Measurements from ENCODE around the gene ANKRD13B.

ANKRD13B gene

DNA sequence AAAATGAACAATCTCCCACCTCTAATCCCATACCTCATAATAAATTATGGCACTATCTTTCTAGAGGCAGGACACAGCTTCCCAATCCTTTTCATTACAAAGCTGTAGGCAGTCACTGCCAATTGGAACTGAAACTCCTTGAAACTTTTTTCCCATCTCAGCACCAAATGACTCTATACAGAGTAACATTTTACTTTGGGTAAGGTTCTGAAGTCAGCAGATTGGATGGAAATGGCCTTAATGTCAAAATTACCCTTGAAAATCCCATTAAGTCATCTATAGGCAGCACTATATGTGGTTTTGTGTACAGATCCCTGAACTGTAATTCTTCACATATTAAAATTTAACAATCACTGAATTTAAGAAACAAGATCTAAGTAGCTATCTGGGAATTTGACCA is 60.0 kb downstream of the ANKRD13B start:
- H3K4me3 ChIP-seq (ENCODE audit: low read length), result no peak overlapping the region

DNA sequence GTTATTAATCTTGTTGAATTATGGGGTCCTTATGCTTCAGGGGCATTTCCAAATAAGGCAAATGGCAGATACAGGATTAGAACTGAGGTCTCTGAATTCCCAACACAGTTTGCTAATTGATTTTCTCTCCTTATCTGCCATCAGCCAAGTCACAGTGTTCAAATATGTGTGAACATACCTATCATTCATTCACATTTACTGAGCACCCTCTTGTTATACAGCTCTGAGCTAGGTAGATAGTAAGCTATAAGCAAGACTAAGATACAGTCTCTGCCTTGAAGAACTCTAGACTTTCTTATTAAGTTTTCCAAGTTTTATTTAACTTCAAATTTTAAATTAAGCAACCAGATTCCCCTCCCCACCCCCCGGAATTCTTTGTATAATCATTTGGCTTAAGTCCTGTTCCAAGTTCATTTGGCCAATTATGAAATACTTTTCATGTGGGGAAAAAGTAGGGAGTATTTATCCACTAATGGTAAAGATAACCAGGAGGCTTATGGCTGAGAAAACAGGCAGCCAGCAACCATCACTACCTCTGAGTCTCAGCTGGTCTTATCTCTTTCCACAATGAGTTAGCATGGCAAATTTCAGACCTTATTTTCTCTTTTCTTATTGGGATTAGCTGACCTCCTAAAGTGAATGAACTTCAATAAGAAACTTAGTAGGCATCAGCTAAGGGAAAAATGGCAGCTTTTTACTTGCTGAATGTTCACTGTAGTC is 61.2 kb downstream of the ANKRD13B start:
- peaks cover 12% of the 10 kb centered on the region for H3K4me1 ChIP-seq (ENCODE audit: low read length)
- H4K20me1 ChIP-seq (ENCODE audit: insufficient read depth, low read length), result no peaks in the 10 kb centered on the region
- H3K9ac ChIP-seq (ENCODE audit: low read length), result no peak overlapping the region
- no peak overlapping the region for H3K4me2 ChIP-seq (ENCODE audit: low read length)
- TF ChIP-seq, protein P1, sequence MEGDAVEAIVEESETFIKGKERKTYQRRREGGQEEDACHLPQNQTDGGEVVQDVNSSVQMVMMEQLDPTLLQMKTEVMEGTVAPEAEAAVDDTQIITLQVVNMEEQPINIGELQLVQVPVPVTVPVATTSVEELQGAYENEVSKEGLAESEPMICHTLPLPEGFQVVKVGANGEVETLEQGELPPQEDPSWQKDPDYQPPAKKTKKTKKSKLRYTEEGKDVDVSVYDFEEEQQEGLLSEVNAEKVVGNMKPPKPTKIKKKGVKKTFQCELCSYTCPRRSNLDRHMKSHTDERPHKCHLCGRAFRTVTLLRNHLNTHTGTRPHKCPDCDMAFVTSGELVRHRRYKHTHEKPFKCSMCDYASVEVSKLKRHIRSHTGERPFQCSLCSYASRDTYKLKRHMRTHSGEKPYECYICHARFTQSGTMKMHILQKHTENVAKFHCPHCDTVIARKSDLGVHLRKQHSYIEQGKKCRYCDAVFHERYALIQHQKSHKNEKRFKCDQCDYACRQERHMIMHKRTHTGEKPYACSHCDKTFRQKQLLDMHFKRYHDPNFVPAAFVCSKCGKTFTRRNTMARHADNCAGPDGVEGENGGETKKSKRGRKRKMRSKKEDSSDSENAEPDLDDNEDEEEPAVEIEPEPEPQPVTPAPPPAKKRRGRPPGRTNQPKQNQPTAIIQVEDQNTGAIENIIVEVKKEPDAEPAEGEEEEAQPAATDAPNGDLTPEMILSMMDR (IDR thresholded peaks at IDR 0.05; ENCODE audit: low read depth, low read length), result no peak
- no peak for TF ChIP-seq EZH2phosphoT487 (IDR thresholded peaks at IDR 0.05; ENCODE audit: low read depth)
- no peaks in the 10 kb centered on the region for H3K79me2 ChIP-seq (ENCODE audit: low read length)
- H2AFZ ChIP-seq (ENCODE audit: low read depth, low read length), result no peak overlapping the region
- H3K36me3 ChIP-seq (replicated peaks; ENCODE audit: low read depth, low read length), result no peaks in the 10 kb centered on the region
- no peaks in the 10 kb centered on the region for H3K27me3 ChIP-seq (ENCODE audit: low read depth, low read length)
- H3K9me3 ChIP-seq (ENCODE audit: insufficient read depth, low read length), result no peaks in the 10 kb centered on the region
- H3K27ac ChIP-seq (ENCODE audit: low read length), result no peak overlapping the region
- no peak overlapping the region for H3K4me3 ChIP-seq (ENCODE audit: low read length)

More for the DNA sequence above, 60.0 kb downstream of the ANKRD13B start:
- Histone ChIP-seq H3K27me3 (ENCODE audit: low read depth, low read length) (no peaks in the 10 kb centered on the region), H3K79me2 (ENCODE audit: low read length) (no peaks in the 10 kb centered on the region), H3K27ac (ENCODE audit: low read length) (no peak overlapping the region), H3K9me3 (ENCODE audit: insufficient read depth, low read length) (no peaks in the 10 kb centered on the region), H3K4me2 (ENCODE audit: low read length) (no peak overlapping the region), H4K20me1 (ENCODE audit: insufficient read depth, low read length) (no peaks in the 10 kb centered on the region), H3K9ac (ENCODE audit: low read length) (no peak overlapping the region), H3K4me1 (ENCODE audit: low read length) (peaks cover 12% of the 10 kb centered on the region), H3K36me3 (replicated peaks; ENCODE audit: low read depth, low read length) (no peaks in the 10 kb centered on the region), H2AFZ (ENCODE audit: low read depth, low read length) (no peak overlapping the region)
- TF ChIP-seq EZH2phosphoT487 (IDR thresholded peaks at IDR 0.05; ENCODE audit: low read depth), result no peak
- TF ChIP-seq, protein P1 (IDR thresholded peaks at IDR 0.05; ENCODE audit: low read depth, low read length), result no peak

DNA sequence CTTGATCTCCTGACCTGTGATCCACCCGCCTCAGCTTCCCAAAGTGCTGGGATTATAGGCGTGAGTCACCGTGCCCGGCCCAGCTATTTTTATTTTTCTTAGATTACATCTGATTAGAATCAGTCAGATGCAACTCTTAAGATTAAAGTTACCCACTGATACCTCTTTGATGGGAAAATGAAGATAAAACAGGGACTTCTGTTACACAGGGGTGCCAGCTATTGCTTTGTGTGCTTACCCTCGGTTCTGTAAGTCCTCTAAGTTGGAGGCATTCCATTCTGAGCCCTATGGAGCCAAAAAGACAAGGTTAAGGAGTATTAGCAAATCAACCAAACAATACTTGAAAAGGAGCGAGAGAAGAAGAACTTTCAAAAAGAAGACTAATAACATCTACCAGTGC is 62.4 kb downstream of the ANKRD13B start:
- Histone ChIP-seq H3K4me1 (ENCODE audit: low read length) (peaks cover 8% of the 10 kb centered on the region), H3K9ac (ENCODE audit: low read length) (no peak overlapping the region), H2AFZ (ENCODE audit: low read depth, low read length) (no peak overlapping the region), H3K27me3 (ENCODE audit: low read depth, low read length) (no peaks in the 10 kb centered on the region), H3K4me2 (ENCODE audit: low read length) (no peak overlapping the region), H3K4me3 (ENCODE audit: low read length) (no peak overlapping the region), H3K36me3 (replicated peaks; ENCODE audit: low read depth, low read length) (no peaks in the 10 kb centered on the region), H3K79me2 (ENCODE audit: low read length) (no peaks in the 10 kb centered on the region), H3K9me3 (ENCODE audit: insufficient read depth, low read length) (no peaks in the 10 kb centered on the region), H4K20me1 (ENCODE audit: insufficient read depth, low read length) (no peaks in the 10 kb centered on the region), H3K27ac (ENCODE audit: low read length) (no peak overlapping the region)
- TF ChIP-seq, protein P1 (IDR thresholded peaks at IDR 0.05; ENCODE audit: low read depth, low read length), result no peak
- no peak for TF ChIP-seq EZH2phosphoT487 (IDR thresholded peaks at IDR 0.05; ENCODE audit: low read depth)

DNA sequence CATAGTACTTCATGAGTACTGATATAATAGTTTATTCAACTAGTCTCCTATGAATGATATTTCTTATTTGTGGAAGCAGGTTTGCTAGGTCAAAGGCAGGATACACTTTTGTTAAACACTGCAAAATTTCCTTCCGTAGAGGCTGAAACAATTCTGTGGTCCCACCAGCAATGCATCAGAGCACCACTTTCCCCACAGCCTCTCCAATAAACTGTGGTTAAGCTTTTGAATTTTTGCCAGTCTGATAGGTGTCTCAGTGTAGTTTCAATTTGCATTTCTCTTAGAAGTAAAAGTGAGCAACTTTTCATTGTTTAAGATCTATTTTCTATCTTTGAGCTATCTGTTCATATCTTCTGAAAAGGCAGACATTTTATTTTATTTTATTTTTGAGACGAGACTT is 66.2 kb downstream of the ANKRD13B start:
- H3K9ac ChIP-seq (ENCODE audit: low read length), result no peak overlapping the region
- no peak overlapping the region for H3K27ac ChIP-seq (ENCODE audit: low read length)
- no peaks in the 10 kb centered on the region for H3K79me2 ChIP-seq (ENCODE audit: low read length)
- H3K9me3 ChIP-seq (ENCODE audit: insufficient read depth, low read length), result no peaks in the 10 kb centered on the region
- no peak overlapping the region for H3K4me3 ChIP-seq (ENCODE audit: low read length)
- no peak overlapping the region for H3K4me2 ChIP-seq (ENCODE audit: low read length)
- no peaks in the 10 kb centered on the region for H3K36me3 ChIP-seq (replicated peaks; ENCODE audit: low read depth, low read length)
- H3K4me1 ChIP-seq (ENCODE audit: low read length), result peaks cover 2% of the 10 kb centered on the region; the same call in 1 of the 2 replicates
- no peak overlapping the region for H2AFZ ChIP-seq (ENCODE audit: low read depth, low read length)
- no peaks in the 10 kb centered on the region for H3K27me3 ChIP-seq (ENCODE audit: low read depth, low read length)
- no peaks in the 10 kb centered on the region for H4K20me1 ChIP-seq (ENCODE audit: insufficient read depth, low read length)
- no peak for TF ChIP-seq EZH2phosphoT487 (IDR thresholded peaks at IDR 0.05; ENCODE audit: low read depth)
- TF ChIP-seq, protein P1 (IDR thresholded peaks at IDR 0.05; ENCODE audit: low read depth, low read length), result no peak
